Motor neuron (in vitro differentiated cells): ENCODE measurements around the gene DOCK1. TPM values are rescaled to one million over a fixed set of nuclear protein-coding genes. Genes with fewer than 3 reads are reported as not detected.
A peak's percentile ranks its signal among the peaks of the same experiment; 100 is the strongest.
"Not testable (repeated sequence)": the region's sequence is repeated elsewhere in the genome, so short reads cannot be mapped to it uniquely, and the experiment has no call there.

Source experiments
- ATAC-seq, 8 experiments: fragments of 200-7000 bp; cut with Tn5 transposase; replicated peaks in 6 of 8; 2 replicates each; pipeline ENCODE4 v1.8.0; 2021; ENCODE audit warnings: mild to moderate bottlenecking in 8 of 8, moderate library complexity in 8 of 8
- H3K27ac ChIP-seq, 2 donors: fragments of 250-450 bp; sonication (Bioruptor Pico); 2 replicates each; pipeline ENCODE4 v1.9.0; 2021; ENCODE audit warnings: antibody characterized with exemption in 2 of 2, mild to moderate bottlenecking in 2 of 2, moderate library complexity in 1 of 2
- H3K4me1 ChIP-seq, 2 donors: fragments of 250-450 bp; sonication (Bioruptor Pico); replicated peaks in 1 of 2; 2 replicates each; pipeline ENCODE4 v1.6.1; 2021; ENCODE audit warnings: antibody characterized with exemption in 2 of 2, mild to moderate bottlenecking in 2 of 2, moderate library complexity in 1 of 2
- H3K4me3 ChIP-seq, 5 donors: fragments of 250-450 bp; sonication (Bioruptor Pico); 2 replicates each; pipeline ENCODE4 v1.9.0; 2021; ENCODE audit warnings: antibody characterized with exemption in 5 of 5, mild to moderate bottlenecking in 5 of 5, moderate library complexity in 4 of 5
- WGBS, 10 experiments: fragments of 450-650 bp; shearing (Covaris generic); methylation state at CpG; one replicate each; pipeline ENCODE4 v1.0.0; 2022; 5-methylcytosine and 5-hydroxymethylcytosine counted together
- in situ Hi-C, 9 experiments: fragments of 400-800 bp; cut with MboI; loops; one replicate each; pipeline ENCODE4 v1.15.0; 2021; ENCODE audit warnings: low sequenced_read_pairs in 9 of 9, low pct_unique_long_range_greater_than_20kb in 2 of 9; ENCODE audit not compliant: unreplicated experiment in 9 of 9
- total RNA-seq, 8 experiments: library from RNA; unstranded; fragments of 300-600 nt; gene quantifications; 2 replicates each; pipeline versions ENCODE4 v1.2.3 to v1.2.4, GENCODE V29; 2022

The DOCK1 gene
- total RNA-seq, 8 experiments from 2014 or later: 8.8 to 85.4 (median 23.0) TPM

- ATAC-seq: no peak
- in situ Hi-C loops: no loop called here
- Histone ChIP-seq H3K4me1 (no peaks in the 10 kb centered on the region), H3K4me3 (no peak overlapping the region), H3K27ac (no peak overlapping the region)
- WGBS, 10 experiments: 80 to 94% (median 91%) methylated on average over 1 to 4 of the region's 11 CpGs; no CpG with 5 or more reads in 6 of the 10 experiments
These were observed 27.3 kb downstream of the DOCK1 start for GRCh38 chr10:126932516-126932915.

- no peak for ATAC-seq
- no peak overlapping the region for H3K4me3 ChIP-seq
- WGBS, 10 experiments: 84 to 100% (median 100%) methylated on average over 1 to 4 of the region's 4 CpGs; no CpG with 5 or more reads in 4 of the 10 experiments
- no peak overlapping the region for H3K27ac ChIP-seq
- in situ Hi-C loops: no loop called here
- no peaks in the 10 kb centered on the region for H3K4me1 ChIP-seq
These were observed 27.9 kb downstream of the DOCK1 start for GRCh38 chr10:126933116-126933515.

- Histone ChIP-seq H3K4me3 (no peak overlapping the region), H3K4me1 (no peaks in the 10 kb centered on the region), H3K27ac (no peak overlapping the region)
- 0 to 100% (median 100%) methylated on average over 1 to 2 of the region's 5 CpGs; no CpG with 5 or more reads in 3 of the 10 experiments for WGBS, 10 experiments
- in situ Hi-C loops: no loop called here
- peak in 1 of 8 experiments; percentile 21 for ATAC-seq
These were observed 30.2 kb downstream of the DOCK1 start for GRCh38 chr10:126935263-126935946.

- H3K4me3 ChIP-seq: no peak overlapping the region
- peaks cover 0 to 3% of the 10 kb centered on the region in 2 donors for H3K4me1 ChIP-seq
- ATAC-seq: no peak
- H3K27ac ChIP-seq: no peak overlapping the region
- WGBS, 10 experiments: 66 to 100% (median 90%) methylated on average over 1 to 3 of the region's 3 CpGs
- in situ Hi-C loops: no loop called here
These were observed 31.8 kb downstream of the DOCK1 start for GRCh38 chr10:126937026-126937425.

GRCh38 chr10:126938121-126938520, 32.9 kb downstream of the DOCK1 start:
- H3K27ac ChIP-seq, H3K4me1 ChIP-seq, ATAC-seq, in situ Hi-C loops, H3K4me3 ChIP-seq: not testable (repeated sequence)
- WGBS, 10 experiments: 60 to 100% (median 97%) methylated on average over 1 to 8 of the region's 9 CpGs; no CpG with 5 or more reads in 1 of the 10 experiments

- no peak overlapping the region for H3K27ac ChIP-seq
- WGBS, 10 experiments: 53 to 100% (median 71%) methylated on average over 1 to 5 of the region's 6 CpGs; no CpG with 5 or more reads in 2 of the 10 experiments
- H3K4me3 ChIP-seq: no peak overlapping the region
- peak in 5 of 8 experiments; percentile 49 to 81 (median 63) for ATAC-seq
- peaks cover 0 to 3% of the 10 kb centered on the region in 2 donors for H3K4me1 ChIP-seq
- in situ Hi-C loops: no loop called here
These were observed 34.5 kb downstream of the DOCK1 start for GRCh38 chr10:126939706-126940105.

GRCh38 chr10:126940670-126941310, 35.6 kb downstream of the DOCK1 start:
- Histone ChIP-seq H3K4me1 (peaks cover 0 to 3% of the 10 kb centered on the region in 2 donors), H3K4me3 (no peak overlapping the region), H3K27ac (no peak overlapping the region)
- whole genome bisulfite sequencing, 10 experiments: 83 to 100% (median 93%) methylated on average over 1 to 6 of the region's 6 CpGs
- in situ Hi-C loops: no loop called here
- ATAC-seq: no peak

- Histone ChIP-seq H3K4me1 (peaks cover 0 to 3% of the 10 kb centered on the region in 2 donors), H3K27ac (no peak overlapping the region), H3K4me3 (no peak overlapping the region)
- in situ Hi-C loops: no loop called here
- 73 to 100% (median 97%) methylated on average over 1 to 7 of the region's 11 CpGs; no CpG with 5 or more reads in 4 of the 10 experiments for WGBS, 10 experiments
- no peak for ATAC-seq
These were observed 39.0 kb downstream of the DOCK1 start for GRCh38 chr10:126944191-126944590.

GRCh38 chr10:126945351-126946030, 40.3 kb downstream of the DOCK1 start:
- H3K4me3 ChIP-seq: no peak overlapping the region
- in situ Hi-C loops: no loop called here
- peak in 6 of 8 experiments; percentile 20 to 78 (median 59) for ATAC-seq
- 85 to 100% (median 91%) methylated on average over 2 to 12 of the region's 15 CpGs; no CpG with 5 or more reads in 1 of the 10 experiments for WGBS, 10 experiments
- H3K27ac ChIP-seq: no peak overlapping the region
- peaks cover 0 to 3% of the 10 kb centered on the region in 2 donors for H3K4me1 ChIP-seq

GRCh38 chr10:126946746-126947145, 41.5 kb downstream of the DOCK1 start:
- H3K4me1 ChIP-seq: no peaks in the 10 kb centered on the region
- no peak overlapping the region for H3K4me3 ChIP-seq
- no peak overlapping the region for H3K27ac ChIP-seq
- no peak for ATAC-seq
- in situ Hi-C loops: no loop called here
- WGBS, 10 experiments: 97 to 100% (median 100%) methylated on average over 1 to 5 of the region's 6 CpGs; no CpG with 5 or more reads in 4 of the 10 experiments

GRCh38 chr10:126948355-126949160, 43.3 kb downstream of the DOCK1 start:
- no peak for ATAC-seq
- in situ Hi-C loops: no loop called here

GRCh38 chr10:126949161-126949503, 43.9 kb downstream of the DOCK1 start:
- 60 to 100% (median 80%) methylated on average over 1 of the region's 4 CpGs; no CpG with 5 or more reads in 7 of the 10 experiments for WGBS, 10 experiments
- H3K27ac ChIP-seq: no peak overlapping the region
- in situ Hi-C loops: no loop called here
- no peak overlapping the region for H3K4me3 ChIP-seq
- no peaks in the 10 kb centered on the region for H3K4me1 ChIP-seq
- no peak for ATAC-seq

More at GRCh38 chr10:126948355-126949160, 43.3 kb downstream of the DOCK1 start:
- 80 to 100% (median 92%) methylated on average over 1 to 5 of the region's 13 CpGs; no CpG with 5 or more reads in 7 of the 10 experiments for WGBS, 10 experiments
- Histone ChIP-seq H3K4me1 (no peaks in the 10 kb centered on the region), H3K27ac (no peak overlapping the region), H3K4me3 (no peak overlapping the region)
